GM23248 (cell line): ENCODE results near the gene NCK1.

Source experiments
- EZH2 ChIP-seq: fragments of 200-600 bp; sonication (generic); IDR thresholded peaks from 2 replicates; pipeline ENCODE4 v1.6.1; 2018; ENCODE audit warnings: antibody characterized with exemption, mild to moderate bottlenecking; ENCODE audit not compliant: insufficient read depth, poor library complexity, severe bottlenecking
- EZH2phosphoT487 ChIP-seq: fragments of 200-600 bp; sonication (generic); IDR thresholded peaks from 2 replicates; pipeline ENCODE4 v1.6.1; 2018; ENCODE audit warnings: antibody characterized with exemption, moderate library complexity, mild to moderate bottlenecking, low read depth; ENCODE audit not compliant: insufficient read depth

GRCh38 chr3:136908297-136908696 is 46.3 kb downstream of the NCK1 start:
- no peak for TF ChIP-seq EZH2
- no peak for TF ChIP-seq EZH2phosphoT487
